Memory B cell (primary cell): ENCODE results near the gene CDC14A.
A peak's percentile ranks its signal among the peaks of the same experiment; 100 is the strongest.

Experiments used
- ATAC-seq: fragments of 150-1000 bp; cut with Tn5 transposase; 2 replicates; pipeline ENCODE4 v1.10.0; 2021; ENCODE audit warnings: low read depth, mild to moderate bottlenecking, moderate library complexity
- DNase-seq, 2 donors: peaks; one replicate each; pipeline ENCODE4 v3.0.0; 2022; ENCODE audit warnings: low spot score in 2 of 2
- H3K27ac Mint-ChIP-seq: one replicate; pipeline ENCODE4 v1.8.0; 2022; ENCODE audit warnings: mild to moderate bottlenecking, moderate library complexity, mixed read lengths
- H3K27me3 Mint-ChIP-seq: one replicate; pipeline ENCODE4 v1.8.0; 2022; ENCODE audit warnings: mixed read lengths
- H3K36me3 Mint-ChIP-seq: one replicate; pipeline ENCODE4 v1.8.0; 2022; ENCODE audit warnings: mild to moderate bottlenecking, mixed read lengths
- H3K4me1 Mint-ChIP-seq: one replicate; pipeline ENCODE4 v1.8.0; 2022; ENCODE audit warnings: mixed read lengths
- H3K4me3 Mint-ChIP-seq: one replicate; pipeline ENCODE4 v1.8.0; 2022; ENCODE audit warnings: mild to moderate bottlenecking, moderate library complexity, mixed read lengths
- H3K9me3 Mint-ChIP-seq: one replicate; pipeline ENCODE4 v1.8.0; 2022; ENCODE audit warnings: mixed read lengths

Gene CDC14A

GRCh38 chr1:100414693-100415497 is 62.6 kb downstream of the CDC14A start:
- peaks cover 20% of the 10 kb centered on the region for H3K36me3 Mint-ChIP-seq
- DNase-seq, result no peak
- H3K9me3 Mint-ChIP-seq, result peaks cover 4% of the 10 kb centered on the region
- no peak overlapping the region for H3K4me3 Mint-ChIP-seq
- peaks cover 28% of the 10 kb centered on the region for H3K4me1 Mint-ChIP-seq
- ATAC-seq, result no peak
- no peak overlapping the region for H3K27ac Mint-ChIP-seq
- no peaks in the 10 kb centered on the region for H3K27me3 Mint-ChIP-seq

- Mint-ChIP-seq H3K9me3 (peaks cover 4% of the 10 kb centered on the region), H3K36me3 (peaks cover 20% of the 10 kb centered on the region), H3K4me3 (no peak overlapping the region), H3K4me1 (peaks cover 28% of the 10 kb centered on the region), H3K27ac (no peak overlapping the region), H3K27me3 (no peaks in the 10 kb centered on the region)
- DNase-seq, result no peak
- ATAC-seq, result no peak
These were observed 63.1 kb downstream of the CDC14A start for GRCh38 chr1:100415498-100415778.

DNA sequence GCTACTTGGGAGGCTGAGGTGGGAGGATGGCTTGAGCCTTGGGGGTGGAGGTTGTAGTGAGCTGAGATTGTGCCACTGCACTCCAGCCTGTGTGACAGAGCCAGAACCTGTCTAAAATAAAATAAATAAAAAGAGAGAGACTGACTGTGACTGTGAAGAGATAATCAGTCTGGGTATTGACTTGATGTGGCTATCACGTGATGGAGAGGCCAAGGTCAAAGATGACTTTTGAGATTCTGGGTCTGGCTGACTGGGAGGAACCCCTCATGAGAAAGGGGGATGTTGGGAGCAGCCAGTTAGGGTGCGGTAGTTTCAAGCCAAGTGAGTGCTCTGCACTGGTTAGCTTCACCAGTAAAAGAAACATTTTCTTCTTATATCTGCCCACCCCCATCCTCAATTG is 66.8 kb downstream of the CDC14A start:
- DNase-seq (no peak), ATAC-seq (no peak)
- peaks cover 4% of the 10 kb centered on the region for H3K9me3 Mint-ChIP-seq
- H3K4me3 Mint-ChIP-seq, result no peak overlapping the region
- H3K27me3 Mint-ChIP-seq, result no peaks in the 10 kb centered on the region
- H3K36me3 Mint-ChIP-seq, result peaks cover 19% of the 10 kb centered on the region
- peak overlapping the region; percentile 72 for H3K27ac Mint-ChIP-seq
- peaks cover 32% of the 10 kb centered on the region for H3K4me1 Mint-ChIP-seq

GRCh38 chr1:100422065-100422464 is 69.8 kb downstream of the CDC14A start:
- Mint-ChIP-seq H3K27ac (peak overlapping the region; percentile 12), H3K27me3 (no peaks in the 10 kb centered on the region), H3K4me1 (peaks cover 27% of the 10 kb centered on the region), H3K4me3 (no peak overlapping the region), H3K36me3 (peaks cover 13% of the 10 kb centered on the region), H3K9me3 (peaks cover 4% of the 10 kb centered on the region)
- ATAC-seq (no peak), DNase-seq (no peak)

- H3K36me3 Mint-ChIP-seq, result peaks cover 7% of the 10 kb centered on the region
- peak in 1 of 2 donors; percentile 6 for DNase-seq
- peaks cover 24% of the 10 kb centered on the region for H3K4me1 Mint-ChIP-seq
- peak overlapping the region; percentile 59 for H3K4me3 Mint-ChIP-seq
- H3K27ac Mint-ChIP-seq, result peak overlapping the region; percentile 67
- ATAC-seq, result peak; percentile 88
- H3K27me3 Mint-ChIP-seq, result no peaks in the 10 kb centered on the region
- H3K9me3 Mint-ChIP-seq, result no peaks in the 10 kb centered on the region
These were observed 71.6 kb downstream of the CDC14A start for GRCh38 chr1:100423832-100424337.

DNA sequence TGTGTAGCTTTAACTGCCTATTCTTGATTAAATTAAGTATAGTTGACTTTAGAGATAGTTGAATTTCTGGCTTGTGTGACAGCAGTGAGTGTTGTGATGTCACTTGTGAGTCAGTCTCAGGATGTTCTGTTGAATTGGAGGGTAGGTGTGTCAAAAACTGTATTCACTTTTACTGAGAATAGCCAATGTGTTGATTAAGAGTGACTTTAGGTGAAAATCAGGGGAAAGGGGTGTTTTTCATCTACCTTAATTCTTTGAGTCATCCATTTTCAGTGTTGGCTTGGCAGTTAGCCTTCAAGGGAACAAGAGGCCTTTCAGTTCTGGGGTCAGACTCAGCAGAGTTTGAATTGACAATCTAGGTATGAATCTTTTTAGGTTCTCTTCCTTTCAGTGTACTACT is 75.9 kb downstream of the CDC14A start:
- DNase-seq, result no peak
- Mint-ChIP-seq H3K9me3 (no peaks in the 10 kb centered on the region), H3K27ac (no peak overlapping the region), H3K36me3 (peaks cover 7% of the 10 kb centered on the region), H3K4me1 (peaks cover 17% of the 10 kb centered on the region), H3K27me3 (no peaks in the 10 kb centered on the region), H3K4me3 (no peak overlapping the region)
- ATAC-seq, result no peak

DNA sequence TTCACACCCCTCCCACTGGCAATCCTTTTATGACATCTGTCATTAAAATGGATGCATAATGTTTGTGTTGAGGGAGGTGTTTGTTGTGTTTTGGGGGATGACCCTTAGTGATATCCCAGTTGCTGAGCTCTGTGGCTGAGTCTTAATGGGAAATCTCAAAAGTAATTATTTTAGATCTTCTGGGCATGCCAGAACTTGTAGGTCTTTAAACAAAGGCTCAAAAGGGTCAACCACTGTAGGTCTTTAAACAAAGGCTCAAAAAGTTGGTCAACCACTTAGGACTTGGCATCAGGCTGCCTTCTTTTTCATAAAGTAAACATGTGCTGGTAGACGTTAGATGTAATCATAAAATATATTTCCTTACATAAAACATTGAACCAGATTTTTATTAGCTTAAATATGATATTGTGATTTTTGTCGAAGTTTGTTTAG is 78.0 kb downstream of the CDC14A start:
- H3K36me3 Mint-ChIP-seq, result peaks cover 15% of the 10 kb centered on the region
- H3K9me3 Mint-ChIP-seq, result no peaks in the 10 kb centered on the region
- no peak overlapping the region for H3K27ac Mint-ChIP-seq
- DNase-seq (no peak), ATAC-seq (no peak)
- H3K4me1 Mint-ChIP-seq, result peaks cover 10% of the 10 kb centered on the region
- H3K4me3 Mint-ChIP-seq, result no peak overlapping the region
- no peaks in the 10 kb centered on the region for H3K27me3 Mint-ChIP-seq

DNA sequence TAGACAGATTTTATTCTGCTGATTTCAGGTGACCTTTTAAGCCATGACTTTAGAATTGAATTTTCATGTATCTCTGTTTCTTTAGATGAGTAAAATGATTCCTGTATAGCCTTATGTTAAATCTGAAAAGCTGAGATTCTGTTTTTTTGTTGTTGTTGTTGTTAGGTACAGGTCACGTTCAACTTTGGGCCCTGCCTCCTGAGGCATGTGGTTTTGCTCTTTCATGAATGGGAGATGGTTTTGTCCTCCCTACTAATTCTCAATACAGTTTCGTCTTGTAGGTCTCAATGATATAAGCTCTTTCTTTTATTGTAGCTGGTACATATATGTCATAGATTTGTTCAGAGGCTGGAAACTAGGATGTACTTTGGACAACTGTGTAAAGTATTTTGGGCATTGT is 79.6 kb downstream of the CDC14A start:
- ATAC-seq (no peak), DNase-seq (no peak)
- Mint-ChIP-seq H3K4me3 (no peak overlapping the region), H3K9me3 (no peaks in the 10 kb centered on the region), H3K4me1 (peaks cover 9% of the 10 kb centered on the region), H3K27ac (no peak overlapping the region), H3K27me3 (no peaks in the 10 kb centered on the region), H3K36me3 (peaks cover 15% of the 10 kb centered on the region)

DNA sequence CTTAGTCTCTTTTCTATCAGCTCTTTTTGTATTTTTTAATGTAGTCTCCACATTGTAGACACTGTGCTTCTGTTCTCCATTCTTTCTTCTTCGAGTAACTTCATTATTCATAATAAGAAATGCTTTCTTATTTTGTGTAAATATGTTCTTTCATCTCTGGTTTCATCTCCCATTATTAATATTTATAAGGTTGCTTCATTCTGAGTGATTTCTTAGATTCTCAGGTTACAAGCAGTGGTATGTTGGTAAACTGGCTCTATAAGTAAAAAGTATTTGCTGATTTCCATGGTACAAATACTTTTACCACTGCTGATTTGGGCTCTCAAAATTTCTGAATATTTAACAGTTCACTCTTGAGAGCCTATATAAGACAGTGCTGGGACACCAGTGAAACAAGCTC is 81.3 kb downstream of the CDC14A start:
- no peak for ATAC-seq
- H3K9me3 Mint-ChIP-seq, result no peaks in the 10 kb centered on the region
- H3K4me3 Mint-ChIP-seq, result no peak overlapping the region
- DNase-seq, result no peak
- H3K27me3 Mint-ChIP-seq, result no peaks in the 10 kb centered on the region
- H3K27ac Mint-ChIP-seq, result no peak overlapping the region
- H3K4me1 Mint-ChIP-seq, result peaks cover 7% of the 10 kb centered on the region
- H3K36me3 Mint-ChIP-seq, result peaks cover 13% of the 10 kb centered on the region

DNA sequence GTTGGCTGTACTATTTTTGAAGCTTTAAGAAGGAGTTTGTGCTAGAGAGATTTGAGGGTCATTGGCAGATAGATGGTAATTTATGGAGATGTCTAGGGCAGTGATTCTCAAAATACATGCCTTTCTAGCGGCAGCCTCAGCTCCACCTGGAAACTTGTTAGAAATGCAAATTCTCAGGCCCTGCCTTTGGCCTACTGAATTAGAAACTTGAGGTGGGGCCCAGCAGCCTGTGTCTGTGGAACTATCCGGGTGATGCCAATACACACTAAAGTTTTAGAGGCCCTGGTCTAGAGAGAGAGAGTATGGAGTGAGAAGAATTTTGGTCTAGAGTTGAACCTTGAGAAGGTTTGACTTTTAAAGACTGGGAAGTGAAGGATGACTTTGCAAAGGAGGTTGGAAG is 82.5 kb downstream of the CDC14A start:
- ATAC-seq, result no peak
- H3K27ac Mint-ChIP-seq, result no peak overlapping the region
- H3K36me3 Mint-ChIP-seq, result peaks cover 13% of the 10 kb centered on the region

DNA sequence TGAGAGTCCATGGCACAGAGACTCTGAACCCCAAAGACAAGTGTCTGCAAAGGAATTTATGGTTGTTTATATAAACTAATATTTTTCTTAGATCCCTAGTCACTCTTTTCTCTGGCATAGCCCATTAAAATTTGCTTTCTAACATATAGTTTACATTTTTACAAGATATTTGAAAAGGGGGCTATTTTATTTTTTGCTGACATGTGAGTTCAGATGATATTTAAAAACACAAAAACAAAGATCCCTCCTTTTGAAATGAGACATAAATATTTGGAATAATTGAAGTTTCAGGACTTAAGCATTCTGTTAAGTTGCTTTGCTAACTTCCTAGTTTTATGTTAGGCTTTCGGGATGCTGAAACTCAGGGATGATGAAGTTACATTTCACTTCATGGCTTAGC is 86.1 kb downstream of the CDC14A start:
- H3K36me3 Mint-ChIP-seq, result peaks cover 11% of the 10 kb centered on the region
- H3K4me3 Mint-ChIP-seq, result no peak overlapping the region
- ATAC-seq, result no peak
- peak overlapping the region; percentile 79 for H3K27ac Mint-ChIP-seq
- no peaks in the 10 kb centered on the region for H3K9me3 Mint-ChIP-seq
- H3K27me3 Mint-ChIP-seq, result no peaks in the 10 kb centered on the region
- no peak for DNase-seq
- H3K4me1 Mint-ChIP-seq, result peaks cover 15% of the 10 kb centered on the region

More for the DNA sequence above, 82.5 kb downstream of the CDC14A start:
- H3K9me3 Mint-ChIP-seq, result no peaks in the 10 kb centered on the region
- H3K4me1 Mint-ChIP-seq, result peaks cover 8% of the 10 kb centered on the region
- H3K27me3 Mint-ChIP-seq, result no peaks in the 10 kb centered on the region
- no peak overlapping the region for H3K4me3 Mint-ChIP-seq
- no peak for DNase-seq

- Mint-ChIP-seq H3K4me1 (peaks cover 15% of the 10 kb centered on the region), H3K9me3 (no peaks in the 10 kb centered on the region), H3K4me3 (no peak overlapping the region), H3K36me3 (peaks cover 13% of the 10 kb centered on the region), H3K27me3 (no peaks in the 10 kb centered on the region), H3K27ac (peak overlapping the region; percentile 79)
- no peak for DNase-seq
- no peak for ATAC-seq
These were observed 86.5 kb downstream of the CDC14A start for GRCh38 chr1:100438789-100439188.

DNA sequence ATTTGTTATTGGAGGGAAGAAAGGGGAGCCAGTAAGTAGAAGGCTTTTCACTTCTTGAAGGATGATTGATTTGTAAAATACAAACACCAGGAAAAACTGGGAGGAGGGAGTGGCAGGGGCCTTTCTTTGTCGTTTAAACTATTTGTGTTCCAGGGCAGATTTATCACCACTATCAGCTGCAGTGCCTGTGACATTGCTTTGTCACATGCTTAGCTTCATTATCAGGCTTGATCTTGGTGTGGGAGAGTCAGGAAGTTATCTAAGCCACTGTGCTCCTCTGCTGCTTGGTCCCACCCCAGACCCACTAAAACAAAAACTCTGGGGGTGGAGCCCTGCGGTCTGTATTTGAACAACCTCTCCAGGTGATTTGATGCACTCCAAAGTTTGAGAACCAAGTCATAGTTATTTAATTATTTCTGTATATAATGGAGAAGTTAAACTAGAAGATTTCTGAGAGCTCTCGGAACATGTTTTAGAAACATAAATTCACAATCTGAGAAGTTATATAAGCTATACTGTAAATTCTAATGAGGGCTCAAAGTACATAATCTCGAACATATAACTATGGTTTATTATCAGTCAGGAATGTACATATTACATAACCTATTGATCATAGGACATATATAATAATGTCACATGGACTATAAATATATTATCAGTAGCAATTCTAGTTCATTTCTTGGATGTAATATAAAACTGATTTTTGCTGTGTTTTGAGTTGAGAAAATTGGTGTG is 87.9 kb downstream of the CDC14A start:
- DNase-seq, result no peak
- H3K27ac Mint-ChIP-seq, result peak overlapping the region; percentile 79
- peaks cover 12% of the 10 kb centered on the region for H3K36me3 Mint-ChIP-seq
- no peak overlapping the region for H3K4me3 Mint-ChIP-seq
- H3K27me3 Mint-ChIP-seq, result no peaks in the 10 kb centered on the region
- peaks cover 16% of the 10 kb centered on the region for H3K4me1 Mint-ChIP-seq
- H3K9me3 Mint-ChIP-seq, result no peaks in the 10 kb centered on the region
- peak; percentile 51 for ATAC-seq

DNA sequence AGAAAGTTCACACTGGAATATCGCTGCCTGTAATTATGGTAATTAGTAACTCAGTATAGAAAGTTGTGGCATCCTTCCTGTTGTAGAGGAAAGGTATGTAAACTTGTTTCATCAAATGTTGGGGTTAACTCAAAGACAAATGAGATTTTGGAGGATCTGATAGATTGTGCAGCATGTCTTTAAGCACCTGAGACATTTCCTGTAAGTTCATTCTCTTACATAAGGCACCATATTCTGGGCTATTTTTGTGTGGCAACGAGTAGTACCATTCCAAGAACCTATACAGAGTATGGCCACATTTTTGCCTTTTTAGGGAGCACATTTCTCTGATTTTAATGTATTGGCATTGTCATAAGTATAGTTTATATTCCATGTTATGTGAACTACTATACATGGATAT is 88.8 kb downstream of the CDC14A start:
- ATAC-seq (no peak), DNase-seq (no peak)
- H3K4me1 Mint-ChIP-seq, result peaks cover 22% of the 10 kb centered on the region
- no peaks in the 10 kb centered on the region for H3K9me3 Mint-ChIP-seq
- no peak overlapping the region for H3K27ac Mint-ChIP-seq
- H3K4me3 Mint-ChIP-seq, result no peak overlapping the region
- no peaks in the 10 kb centered on the region for H3K27me3 Mint-ChIP-seq
- H3K36me3 Mint-ChIP-seq, result peaks cover 13% of the 10 kb centered on the region
